Tibial nerve (tissue), 4 donors: ENCODE measurements around the gene GPC2.

ENCODE experiments used
- CTCF ChIP-seq, 5 experiments: fragments of 200-600 bp in 3 of 5; fragments of 450-650 bp in 2 of 5; sonication (generic) in 3 of 5; IDR thresholded peaks; one replicate each; pipeline ENCODE4 v1.5.1; 2016 to 2019; ENCODE audit warnings: antibody characterized with exemption in 5 of 5, mild to moderate bottlenecking in 3 of 5, moderate library complexity in 2 of 5
- EP300 ChIP-seq, 2 donors: sonication (generic); formaldehyde crosslinking; IDR thresholded peaks; one replicate each; pipeline ENCODE4 v1.6.1; 2017; ENCODE audit warnings: antibody characterized with exemption in 2 of 2, mild to moderate bottlenecking in 1 of 2

GRCh38 chr7:100157334-100158228 is 19.6 kb downstream of the GPC2 start:
- no peak for TF ChIP-seq EP300 (IDR thresholded peaks at IDR 0.05)
- no peak for TF ChIP-seq CTCF (IDR thresholded peaks at IDR 0.05)
